ENCODE measurements around the gene PTPN13.

- no peak for TF ChIP-seq CTCF (IDR thresholded peaks at IDR 0.05)
- no peak for TF ChIP-seq POLR2A (IDR thresholded peaks at IDR 0.05)
- no peak for TF ChIP-seq POLR2AphosphoS5 (IDR thresholded peaks at IDR 0.05)
- no peak for TF ChIP-seq EP300 (IDR thresholded peaks at IDR 0.05)
Measured at GRCh38 chr4:86563416-86563815, 30.7 kb upstream of the PTPN13 start.
